Measurements from ENCODE around the gene CHM.
"Not testable (repeated sequence)": the region's sequence is repeated elsewhere in the genome, so short reads cannot be mapped to it uniquely, and the experiment has no call there.

The CHM gene, protein sequence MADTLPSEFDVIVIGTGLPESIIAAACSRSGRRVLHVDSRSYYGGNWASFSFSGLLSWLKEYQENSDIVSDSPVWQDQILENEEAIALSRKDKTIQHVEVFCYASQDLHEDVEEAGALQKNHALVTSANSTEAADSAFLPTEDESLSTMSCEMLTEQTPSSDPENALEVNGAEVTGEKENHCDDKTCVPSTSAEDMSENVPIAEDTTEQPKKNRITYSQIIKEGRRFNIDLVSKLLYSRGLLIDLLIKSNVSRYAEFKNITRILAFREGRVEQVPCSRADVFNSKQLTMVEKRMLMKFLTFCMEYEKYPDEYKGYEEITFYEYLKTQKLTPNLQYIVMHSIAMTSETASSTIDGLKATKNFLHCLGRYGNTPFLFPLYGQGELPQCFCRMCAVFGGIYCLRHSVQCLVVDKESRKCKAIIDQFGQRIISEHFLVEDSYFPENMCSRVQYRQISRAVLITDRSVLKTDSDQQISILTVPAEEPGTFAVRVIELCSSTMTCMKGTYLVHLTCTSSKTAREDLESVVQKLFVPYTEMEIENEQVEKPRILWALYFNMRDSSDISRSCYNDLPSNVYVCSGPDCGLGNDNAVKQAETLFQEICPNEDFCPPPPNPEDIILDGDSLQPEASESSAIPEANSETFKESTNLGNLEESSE

DNA sequence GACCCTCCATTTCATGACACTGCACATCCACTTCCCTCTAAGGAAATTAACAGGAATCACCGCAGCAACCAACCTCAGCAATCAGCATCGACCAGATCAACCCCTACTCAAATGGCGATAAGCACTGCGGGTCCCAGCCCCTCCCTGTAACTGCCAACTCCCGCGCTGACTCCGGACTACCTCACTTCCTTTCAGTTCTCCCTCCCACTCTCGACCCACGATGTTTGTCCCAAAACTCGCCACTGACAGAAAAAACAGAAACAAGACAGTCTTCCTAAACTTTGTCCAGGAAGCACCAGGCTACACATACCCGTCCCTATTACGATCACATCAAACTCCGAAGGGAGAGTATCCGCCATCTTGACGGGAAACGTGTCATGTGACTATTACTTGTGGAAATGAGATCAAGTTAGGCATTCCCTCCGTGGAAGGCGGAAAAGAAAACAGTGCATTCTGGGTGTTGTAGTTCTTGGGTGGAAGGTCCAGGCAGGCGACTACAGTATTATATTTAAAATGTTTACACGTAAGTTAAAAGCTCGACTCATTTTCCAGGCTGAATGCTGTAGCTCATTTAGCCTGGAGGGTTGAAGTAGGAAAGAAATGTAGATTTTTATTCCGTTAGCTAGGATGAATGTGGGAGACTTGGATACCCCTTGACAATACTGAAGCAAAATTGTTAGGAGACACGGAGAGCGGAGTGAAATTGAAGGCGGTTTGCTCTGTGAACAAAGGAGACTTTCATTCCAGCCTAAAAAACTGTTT lies at the start of gene CHM:
Gene CHM, minus strand, starts transcription at position 385 of the 762 bp plus-strand sequence. Its CDS starts 26 bp downstream, at position 359.
- no peak for DNase-seq

DNA sequence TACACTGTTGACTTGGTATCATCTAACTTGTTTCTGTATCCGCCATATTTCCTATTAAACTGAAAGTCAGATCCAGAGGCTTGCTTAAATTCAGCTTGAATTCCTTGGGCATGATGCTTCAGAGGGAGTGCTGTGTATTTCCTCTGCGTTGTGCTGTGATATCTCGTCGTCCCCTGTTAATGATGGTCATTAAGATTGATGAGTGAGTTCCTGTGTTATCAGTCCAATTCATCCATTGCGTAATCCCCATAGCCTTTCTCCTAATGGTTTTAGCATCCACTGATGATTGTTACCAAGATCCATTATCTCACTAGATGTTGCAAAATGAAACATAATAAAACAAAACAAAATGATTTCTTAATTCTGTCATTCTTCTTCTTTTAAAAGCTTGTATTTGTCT lies 31.3 kb upstream of the CHM start:
- no peak for DNase-seq

DNA sequence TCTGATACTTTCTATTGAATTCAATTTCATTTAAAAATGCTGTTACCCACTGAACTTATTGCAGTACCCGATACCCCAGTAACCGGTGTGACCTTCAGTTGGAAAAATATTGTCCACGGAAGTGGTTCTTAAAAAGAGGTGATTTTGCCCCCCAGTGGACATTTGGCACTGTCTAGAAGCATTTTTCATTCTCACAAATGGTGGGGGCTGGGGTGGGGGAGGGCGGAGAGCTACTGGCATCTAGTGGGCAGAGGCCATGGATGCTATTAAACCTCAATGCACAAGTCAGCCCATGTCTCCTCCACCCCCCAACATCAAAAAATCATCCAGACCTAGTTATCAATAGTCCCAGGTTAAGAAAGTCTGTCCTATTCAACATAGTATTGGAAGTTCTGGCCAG lies 19.6 kb upstream of the CHM start:
- DNase-seq = no peak

DNA sequence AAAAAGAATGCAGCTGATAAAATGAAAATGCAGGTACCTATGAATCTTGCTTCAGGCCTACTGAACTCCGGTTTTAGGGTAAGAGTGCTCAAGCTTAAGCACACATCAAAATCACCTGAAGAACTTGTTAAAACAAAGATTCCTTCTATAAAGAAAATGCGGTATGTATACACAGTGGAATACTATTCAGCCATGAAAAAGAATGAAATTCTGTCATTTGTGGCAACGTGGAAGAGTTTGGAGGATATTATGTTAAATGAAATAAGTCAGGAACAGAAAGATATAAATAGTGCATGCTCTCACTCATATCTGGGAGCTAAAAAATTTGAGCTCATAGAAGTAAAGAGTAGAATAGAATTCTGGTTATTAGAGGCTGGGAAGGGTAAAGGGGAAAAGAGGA lies 14.0 kb upstream of the CHM start:
- DNase-seq = no peak

DNA sequence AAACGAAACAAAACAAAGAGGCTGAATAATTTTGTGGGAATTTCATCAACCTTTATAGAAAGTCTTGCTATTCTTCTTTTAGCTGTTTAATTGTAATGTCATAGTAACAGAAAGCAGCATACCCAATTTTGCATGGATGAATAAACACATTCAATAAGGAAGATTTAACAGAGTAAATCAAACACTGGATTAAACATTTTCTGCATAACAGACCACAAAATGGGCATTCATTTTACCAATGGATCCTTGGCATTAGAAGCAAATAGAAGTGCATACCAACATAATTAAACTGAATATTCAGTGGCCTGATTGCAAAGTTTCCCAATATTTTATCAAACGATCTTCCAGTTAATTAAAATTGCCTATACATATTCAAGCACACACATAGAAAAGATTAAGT lies 4.4 kb upstream of the CHM start:
- DNase-seq = no peak

DNA sequence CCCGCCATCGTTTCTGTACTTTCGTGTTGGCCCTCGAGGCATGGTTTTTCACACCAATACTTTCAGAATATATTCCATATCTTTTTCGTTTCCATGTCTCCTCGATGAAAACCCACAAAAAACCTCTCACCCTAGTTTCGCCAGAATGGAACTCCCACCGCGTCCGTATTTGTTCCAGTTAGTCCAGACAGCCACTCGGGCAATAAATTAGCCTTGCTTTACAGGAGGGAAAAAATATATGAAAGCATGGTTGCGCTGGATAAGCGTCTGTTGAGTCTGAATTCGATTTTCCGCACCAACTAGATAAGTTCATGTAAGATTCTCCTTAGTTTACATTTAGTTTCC lies 550 bp upstream of the CHM start:
- no peak for DNase-seq

DNA sequence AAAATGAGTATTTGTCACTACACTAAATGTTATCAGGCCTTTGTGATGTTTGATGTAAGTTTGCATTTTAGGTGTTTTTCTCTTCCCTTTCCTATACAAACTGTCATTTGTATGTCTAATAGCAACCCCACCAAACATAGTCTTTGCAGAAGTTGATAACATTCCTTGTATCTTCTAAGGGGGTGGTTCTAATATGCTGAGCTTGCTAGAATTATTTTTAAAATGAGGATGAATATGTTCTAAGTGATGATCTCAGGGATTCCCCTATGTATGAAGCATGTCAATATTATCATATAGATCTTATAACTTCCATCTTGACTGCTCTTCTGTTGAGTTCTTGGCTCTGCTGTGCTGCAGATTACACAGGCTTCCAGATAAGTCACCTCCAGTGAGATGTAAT lies 3.1 kb downstream of the CHM start:
- no peak for DNase-seq

DNA sequence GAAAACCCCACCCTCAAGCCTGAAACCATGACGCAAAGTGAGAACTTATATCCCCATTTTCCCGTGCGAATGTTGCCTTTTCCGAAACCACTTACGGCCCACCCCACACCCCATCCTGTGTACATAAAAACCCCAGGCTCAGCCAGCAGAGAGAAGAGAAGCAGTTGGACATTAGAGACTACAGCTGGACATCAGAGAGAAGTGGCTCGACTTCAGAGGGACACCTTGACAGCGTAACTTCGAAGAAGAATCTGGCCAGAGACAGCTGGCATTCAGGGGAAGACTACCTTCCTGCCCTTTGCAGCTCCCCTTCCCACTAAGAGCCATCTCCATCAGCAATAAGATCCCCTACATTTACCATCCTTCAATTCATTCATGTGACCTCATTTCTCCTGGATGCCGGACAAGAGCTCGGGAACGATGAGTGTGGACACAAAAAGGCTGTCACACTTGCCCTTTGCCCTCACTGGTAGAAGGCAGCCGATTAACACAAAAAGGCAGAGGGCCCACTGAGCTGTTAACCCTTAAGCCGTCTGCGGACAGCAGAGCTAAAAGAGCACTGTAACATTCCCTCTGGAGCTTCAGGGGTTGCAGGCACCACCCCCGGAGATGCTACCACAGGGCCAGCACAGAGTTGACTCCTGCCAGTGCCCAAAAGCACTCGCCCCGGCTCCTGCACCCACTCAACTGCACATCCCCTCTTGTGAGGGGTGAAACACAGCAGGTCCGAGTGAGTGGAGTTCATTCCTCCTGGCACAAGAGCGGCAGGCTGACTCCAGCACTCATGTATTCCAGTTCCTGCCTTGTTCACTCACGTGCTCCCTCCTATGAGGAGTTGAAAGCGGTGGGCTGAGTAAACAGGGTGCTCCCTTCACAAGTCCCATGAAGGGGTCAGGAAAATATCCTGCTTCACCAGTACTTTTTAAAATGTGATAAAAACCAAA lies 7.5 kb downstream of the CHM start:
- no peak for DNase-seq

DNA sequence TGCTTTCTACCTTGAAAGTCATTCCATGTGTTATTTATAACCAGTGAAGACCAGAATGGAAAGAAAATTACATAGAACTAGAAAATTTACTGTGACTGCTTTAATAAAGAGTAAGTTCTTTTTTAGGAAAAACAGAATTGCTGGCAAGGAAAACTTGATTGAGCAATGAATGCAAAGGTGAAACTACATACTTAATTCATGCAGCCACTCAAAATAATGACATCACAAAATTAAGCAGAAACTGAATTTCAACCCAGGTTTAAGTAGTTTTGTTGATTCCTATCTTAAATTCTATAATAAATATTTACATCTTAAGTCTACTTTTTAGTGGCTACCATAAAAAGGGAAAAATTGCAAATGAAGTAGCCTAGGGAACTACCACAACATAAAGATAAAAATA lies 14.0 kb downstream of the CHM start:
- DNase-seq = no peak

DNA sequence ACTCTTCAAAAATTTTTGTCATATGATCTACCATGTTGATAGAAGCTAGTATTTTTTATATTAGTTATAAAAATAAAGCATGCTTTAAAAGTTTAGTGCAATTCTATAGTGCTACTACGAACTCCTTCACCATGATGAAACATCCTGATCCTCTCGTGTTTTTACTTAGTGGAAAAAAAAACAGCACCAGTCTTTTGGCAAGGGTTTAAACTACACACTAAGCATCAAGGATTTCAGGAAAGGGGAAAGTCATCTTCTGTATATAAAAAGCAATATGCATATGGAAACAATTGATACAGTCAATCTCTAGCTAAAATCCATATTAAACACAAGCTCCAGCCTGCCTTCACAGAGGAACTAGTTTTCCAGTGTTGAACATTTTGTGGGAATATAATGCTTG lies 18.7 kb downstream of the CHM start:
- no peak for DNase-seq

DNA sequence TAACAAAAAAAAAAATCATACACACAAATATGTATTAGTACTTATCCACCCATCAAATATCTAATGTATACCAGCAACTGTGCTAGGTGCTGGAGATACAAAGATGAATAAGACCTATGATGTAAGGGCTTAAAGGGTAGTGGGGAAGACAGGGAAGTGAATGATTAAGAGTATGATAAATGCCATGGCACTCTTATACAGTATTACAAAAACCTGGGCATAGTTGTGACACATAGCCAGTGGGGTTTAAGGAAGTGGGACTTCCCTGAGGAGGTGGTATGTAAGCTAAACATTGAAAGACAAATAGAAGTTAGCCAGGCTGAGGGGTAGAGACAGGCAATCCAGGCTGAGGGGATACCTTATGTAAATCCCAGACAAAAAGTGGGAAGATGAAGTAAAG lies 23.5 kb downstream of the CHM start:
- no peak for DNase-seq

DNA sequence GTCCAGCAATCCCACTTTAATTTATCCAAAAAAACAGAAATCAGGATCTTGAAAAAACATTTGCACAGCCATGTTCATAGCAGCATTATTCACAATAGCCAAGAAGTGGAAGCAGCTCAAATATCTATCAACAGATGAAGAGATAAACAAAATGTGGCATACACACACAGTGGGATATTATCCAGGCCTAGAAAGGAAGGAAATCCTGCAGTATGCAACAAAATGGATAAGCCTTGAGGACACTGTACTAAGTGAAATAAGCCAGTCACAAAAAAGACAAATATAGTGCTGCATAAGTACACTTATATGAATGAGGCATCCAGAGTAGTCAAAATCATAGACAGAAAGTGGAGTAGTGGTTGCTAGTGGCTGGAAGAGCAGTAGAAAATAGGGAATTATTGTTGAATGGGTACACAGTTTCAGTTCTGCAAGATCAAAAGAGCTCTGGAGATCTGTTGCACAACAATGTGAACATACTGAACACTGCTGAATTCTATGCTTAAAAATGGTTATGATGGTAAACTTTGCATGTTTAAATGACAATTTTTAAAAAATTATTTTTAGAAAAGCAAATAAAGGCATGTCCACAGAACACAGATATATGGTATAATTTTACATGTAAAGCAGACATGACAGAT lies 25.6 kb downstream of the CHM start:
- DNase-seq = no peak

DNA sequence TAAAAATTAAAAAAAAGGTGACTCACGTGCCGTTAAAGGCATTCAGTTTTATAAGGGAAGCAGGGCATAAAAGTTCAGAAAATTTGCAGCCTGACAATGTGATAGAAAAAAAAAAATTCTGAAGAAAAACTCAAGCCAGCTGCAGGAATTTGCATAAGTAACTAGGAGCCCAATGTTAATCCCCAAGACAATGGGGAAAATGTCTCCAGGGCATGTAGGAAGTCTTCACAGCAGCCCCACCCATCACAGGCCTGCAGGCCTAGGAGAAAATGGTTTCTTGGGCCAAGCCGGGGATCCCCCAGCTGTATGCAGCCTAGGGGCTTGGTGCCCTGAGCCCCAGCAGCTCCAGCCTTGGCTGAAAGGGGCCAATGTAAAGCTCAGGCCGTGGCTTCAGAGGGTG lies 31.2 kb downstream of the CHM start:
- DNase-seq = no peak

DNA sequence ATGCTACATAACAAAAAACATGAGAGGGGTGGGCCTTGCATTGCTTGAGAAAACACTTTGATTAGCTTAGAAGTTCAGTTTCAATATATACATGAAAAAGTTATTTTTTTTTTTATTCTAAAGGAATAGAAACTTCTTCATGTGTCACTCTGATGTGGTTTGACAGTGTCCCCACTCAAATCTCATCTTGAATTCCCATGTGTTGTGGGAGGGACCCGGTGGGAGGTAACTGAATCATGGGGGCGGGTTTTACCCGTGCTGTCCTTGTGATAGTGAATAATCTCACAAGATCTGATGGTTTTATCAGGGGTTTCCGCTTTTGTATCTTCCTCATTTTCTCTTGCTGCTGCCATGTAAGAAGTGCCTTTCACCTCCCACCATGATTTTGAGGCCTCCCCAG lies 32.4 kb downstream of the CHM start:
- DNase-seq = not testable (repeated sequence)

DNA sequence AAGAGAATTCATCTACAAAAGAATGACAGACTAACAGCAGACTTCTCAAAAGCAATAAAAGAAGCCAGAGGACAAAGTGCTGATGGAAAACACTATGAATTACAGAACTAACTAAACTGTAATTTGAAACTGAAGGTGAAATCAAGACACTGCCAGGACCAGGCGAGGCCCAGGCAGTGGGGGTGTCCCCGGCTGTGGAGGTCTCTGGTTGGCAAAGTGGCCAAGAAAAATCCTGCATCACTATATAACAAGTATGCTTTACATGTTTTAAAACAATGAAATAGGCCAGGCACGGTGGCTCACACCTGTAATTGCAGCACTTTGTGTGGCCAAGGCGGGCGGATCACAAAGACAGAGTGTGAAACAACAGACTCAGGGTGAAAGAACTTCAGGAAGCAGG lies 32.9 kb downstream of the CHM start:
- no peak for DNase-seq

DNA sequence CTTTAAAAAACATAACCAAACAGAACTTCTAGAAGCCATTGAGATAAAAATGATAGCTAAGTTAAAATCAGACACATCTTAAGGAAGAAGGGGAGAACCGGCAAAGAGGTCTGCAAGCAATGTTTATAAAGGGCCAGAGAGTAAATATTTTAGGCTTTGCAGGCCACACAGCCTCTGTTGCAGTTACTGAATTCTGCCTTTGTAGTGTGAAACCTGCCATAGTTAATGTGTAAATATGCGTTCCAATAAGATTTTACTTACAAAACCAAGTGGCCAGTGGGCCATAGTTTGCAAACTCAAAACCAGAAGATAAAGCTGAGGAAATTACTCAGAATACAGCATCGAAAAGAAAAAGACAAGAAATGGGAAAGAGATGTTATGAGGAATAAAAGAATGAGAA lies 33.6 kb downstream of the CHM start:
- DNase-seq = no peak

DNA sequence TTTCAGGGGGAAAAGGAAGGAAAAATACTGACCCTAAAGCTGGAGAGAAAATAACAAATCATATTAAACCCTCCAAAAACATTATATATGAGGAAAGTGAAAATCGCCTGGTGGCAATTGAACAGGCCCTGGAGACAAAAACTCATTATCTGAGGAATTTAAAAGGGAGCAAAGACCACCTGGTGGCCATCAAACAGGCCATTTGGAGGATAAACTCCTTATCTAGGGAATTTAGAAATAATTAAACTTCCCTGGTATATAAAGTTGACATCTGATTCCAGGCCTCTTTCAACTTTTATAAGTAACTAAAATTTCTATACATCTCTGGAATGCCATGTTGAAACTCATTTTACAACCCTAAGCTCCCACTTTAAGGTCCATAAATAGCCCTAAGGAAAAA lies 35.2 kb downstream of the CHM start:
- no peak for DNase-seq

DNA sequence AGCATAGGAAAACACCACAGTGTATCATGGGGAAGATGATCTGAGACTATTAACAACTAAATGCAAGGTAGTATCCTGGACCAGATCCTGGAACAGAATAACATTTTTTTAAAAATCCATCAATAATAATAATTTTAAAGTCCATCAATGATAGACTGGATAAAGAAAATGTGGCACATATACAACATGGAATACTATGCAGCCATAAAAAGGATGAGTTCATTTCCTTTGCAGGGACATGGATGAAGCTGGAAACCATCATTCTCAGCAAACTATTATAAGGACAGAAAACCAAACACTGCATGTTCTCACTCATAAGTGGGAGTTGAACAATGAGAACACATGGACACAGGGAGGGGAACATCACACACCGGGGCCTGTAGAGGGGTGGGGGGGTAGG lies 37.6 kb downstream of the CHM start:
- not testable (repeated sequence) for DNase-seq

DNA sequence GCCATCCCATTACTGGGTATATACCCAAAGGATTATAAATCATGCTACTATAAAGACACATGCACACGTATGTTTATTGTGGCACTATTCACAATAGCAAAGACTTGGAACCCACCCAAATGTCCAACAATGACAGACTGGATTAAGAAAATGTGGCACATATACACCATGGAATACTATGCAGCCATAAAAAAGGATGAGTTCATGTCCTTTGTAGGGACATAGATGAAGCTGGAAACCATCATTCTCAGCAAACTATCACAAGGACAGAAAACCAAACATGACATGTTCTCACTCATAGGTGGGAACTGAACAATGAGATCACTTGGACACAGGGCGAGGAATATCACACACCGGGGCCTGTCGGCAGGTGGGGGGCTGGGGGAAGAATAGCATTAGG lies 39.5 kb downstream of the CHM start:
- DNase-seq = not testable (repeated sequence)

DNA sequence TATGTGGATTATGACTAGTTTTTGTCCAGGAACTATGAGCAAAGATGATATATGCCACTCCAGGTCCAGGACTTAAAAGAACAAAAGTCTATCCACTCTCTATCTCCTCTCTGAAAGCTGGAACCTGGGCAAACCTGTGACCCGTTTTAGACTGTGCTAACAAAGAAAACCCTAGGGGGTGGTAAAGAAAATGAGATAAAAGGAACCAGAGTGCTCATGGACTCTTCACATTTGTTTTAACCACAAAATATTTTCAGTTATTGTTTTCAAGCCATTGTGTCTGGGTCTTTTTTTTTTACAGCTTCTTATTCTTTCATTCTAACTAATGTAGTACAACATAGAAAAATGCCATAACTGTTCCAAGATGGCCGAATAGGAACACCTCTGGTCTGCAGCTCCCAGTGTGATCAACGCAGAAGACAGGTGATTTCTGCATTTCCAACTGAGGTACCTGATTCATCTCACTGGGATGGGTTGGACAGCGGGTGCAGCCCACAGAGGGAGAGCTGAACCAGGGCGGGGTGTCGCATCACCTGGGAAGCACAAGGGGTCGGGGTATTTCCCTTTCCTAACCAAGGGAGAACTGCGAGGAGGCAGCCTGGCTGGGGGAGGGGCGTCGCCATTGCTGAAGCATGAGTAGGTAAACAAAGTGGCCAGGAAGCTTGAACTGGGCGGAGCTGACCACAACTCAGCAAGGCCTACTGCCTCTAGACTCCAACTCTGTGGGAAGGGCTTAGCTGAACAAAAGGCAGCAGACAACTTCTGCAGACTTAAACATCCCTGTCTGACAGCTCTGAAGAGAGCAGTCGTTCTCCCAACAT lies 45.1 kb downstream of the CHM start:
- peak; percentile 74 for DNase-seq

DNA sequence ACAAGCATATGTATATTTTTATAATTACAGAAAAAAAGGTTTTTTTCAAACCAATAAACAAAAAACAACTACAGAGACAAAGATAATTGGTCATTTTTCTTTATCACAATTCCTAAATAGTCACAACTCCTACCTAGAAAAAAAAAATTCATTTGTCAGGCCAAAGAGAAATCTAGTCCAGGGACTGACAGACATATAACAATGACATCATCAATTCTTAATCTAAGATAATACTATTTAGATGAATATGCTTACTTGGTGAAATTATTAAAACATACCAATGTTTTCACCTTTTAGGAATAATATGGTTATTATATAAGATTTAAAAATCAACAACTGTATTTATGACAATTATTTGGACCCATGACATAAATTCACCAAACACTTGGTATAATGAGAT lies 48.4 kb downstream of the CHM start:
- no peak for DNase-seq

DNA sequence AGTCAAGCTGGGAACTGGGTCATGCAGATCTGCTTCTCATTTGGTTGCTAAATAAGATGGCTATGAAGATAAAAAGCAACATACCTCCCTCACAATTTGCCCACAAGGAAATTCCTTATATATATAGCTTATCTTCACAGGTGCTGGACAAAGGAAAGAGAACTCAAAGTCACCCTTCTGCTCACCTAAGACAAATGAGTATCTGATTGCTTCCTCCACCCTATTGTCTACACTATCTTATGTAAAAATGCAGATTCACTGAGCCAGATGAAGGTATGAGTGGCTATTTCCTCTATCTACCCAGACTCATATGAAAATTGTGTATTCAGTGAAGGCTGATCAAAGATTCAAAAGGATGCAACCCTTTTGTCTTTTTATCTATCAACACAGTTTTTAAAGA lies 50.8 kb downstream of the CHM start:
- DNase-seq = no peak

Measured in NCI-H748 treated with DMSO at 0.1 percent for 48 hours (cell line).